OCI-LY7 (cell line): Measurements from ENCODE around the gene SPATA21.

Source experiments
- CTCF ChIP-seq: fragments of 200-600 bp; sonication (generic); conservative IDR thresholded peaks from 2 replicates; pipeline ENCODE4 v1.5.1; 2014; ENCODE audit warnings: mild to moderate bottlenecking, antibody characterized with exemption, low read length, moderate library complexity, mixed read lengths
- EZH2phosphoT487 ChIP-seq: fragments of 200-600 bp; sonication (generic); IDR thresholded peaks from 2 replicates; pipeline ENCODE4 v1.6.1; 2018; ENCODE audit warnings: low read depth, borderline replicate concordance, mild to moderate bottlenecking, mixed run types, antibody characterized with exemption, low read length, moderate library complexity, mixed read lengths

GRCh38 chr1:16393570-16394521 is 43.4 kb downstream of the SPATA21 start:
- TF ChIP-seq CTCF (0 out of 2 replicates have a peak, but pooled peaks have one; percentile 9), EZH2phosphoT487 (no peak)
